Measurements from ENCODE around the gene MATN3. TPM values are rescaled to one million over a fixed set of nuclear protein-coding genes. Genes with fewer than 3 reads are reported as not detected.

MATN3 gene
- total and polyA plus RNA-seq, 4 experiments from 2014 or later, result not detected

DNA sequence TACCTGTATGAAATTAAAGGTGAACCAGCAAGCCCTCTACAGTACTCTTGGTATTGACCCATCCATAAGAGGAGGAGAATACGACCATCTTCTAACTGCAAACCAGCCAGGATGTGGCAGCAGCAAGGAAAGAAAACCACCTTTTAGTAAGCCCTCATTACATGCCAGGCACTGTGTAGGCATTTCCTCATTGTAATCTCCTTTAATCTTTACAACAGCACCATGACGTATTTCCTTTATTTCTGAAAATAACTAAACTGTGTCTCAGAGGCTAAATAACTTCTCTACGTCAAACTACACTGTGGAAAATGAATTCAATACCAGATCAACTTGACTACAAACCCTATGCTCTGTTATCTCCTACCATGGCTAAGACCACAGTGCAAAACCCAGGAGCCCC is 40.8 kb downstream of the MATN3 start:
- no peak overlapping the region for H3K4me3 Mint-ChIP-seq
- H3K36me3 Mint-ChIP-seq, result peaks cover 14 to 23% of the 10 kb centered on the region in 2 donors
- no peaks in the 10 kb centered on the region for H3K9me3 ChIP-seq (ENCODE audit: control insufficient read depth in 1 of 2, low read length in 2 of 2)
- intact Hi-C loops (cut with micrococcal nuclease), result no loop called here
- no peaks in the 10 kb centered on the region for H3K27me3 ChIP-seq (ENCODE audit: insufficient read depth, low read length)
- ChIA-PET POLR2A (ENCODE audit: partially characterized antibody) (no interaction called here), CTCF (ENCODE audit: partially characterized antibody) (no interaction called here)
- peak; percentile 9 to 54 (median 46) for DNase-seq
- no peak overlapping the region for H3K27ac ChIP-seq (ENCODE audit: low read depth, low read length)
- peaks cover 0 to 12% (median 4%) of the 10 kb centered on the region in 4 donors for H3K4me1 Mint-ChIP-seq
- H3K27me3 Mint-ChIP-seq, result no peaks in the 10 kb centered on the region
- no peaks in the 10 kb centered on the region for H3K36me3 ChIP-seq (ENCODE audit: insufficient read depth, low read length)
- H3K4me1 ChIP-seq (ENCODE audit: insufficient read depth, low read length), result peaks cover 7% of the 10 kb centered on the region
- H3K4me3 ChIP-seq (ENCODE audit: low read length in 2 of 2), result no peak overlapping the region
- H3K9me3 Mint-ChIP-seq, result no peaks in the 10 kb centered on the region
- peak overlapping the region; percentile 20 to 82 (median 65) for H3K27ac Mint-ChIP-seq

DNA sequence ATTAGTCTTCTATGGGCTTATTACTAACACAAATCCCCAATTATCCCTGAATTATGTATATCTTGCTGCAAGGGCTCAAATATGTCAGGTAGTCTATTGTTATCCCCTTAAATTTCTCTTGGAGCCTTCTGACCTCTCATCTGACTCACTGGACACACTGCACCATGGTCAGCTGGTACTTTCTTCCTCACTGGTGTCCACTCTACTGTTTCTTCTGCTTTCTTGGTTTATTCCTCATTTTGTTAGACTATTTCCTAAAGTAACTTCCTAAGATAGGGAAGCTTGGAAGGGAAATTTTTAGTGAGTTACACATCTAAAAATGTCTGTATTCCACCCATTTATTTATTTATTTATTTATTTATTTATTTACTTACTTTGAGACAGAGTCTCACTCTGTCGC is 49.1 kb downstream of the MATN3 start:
- no peaks in the 10 kb centered on the region for H3K4me1 Mint-ChIP-seq
- Histone ChIP-seq H3K9me3 (ENCODE audit: control insufficient read depth in 1 of 2, low read length in 2 of 2) (no peaks in the 10 kb centered on the region), H3K27me3 (ENCODE audit: insufficient read depth, low read length) (no peaks in the 10 kb centered on the region), H3K36me3 (ENCODE audit: insufficient read depth, low read length) (no peaks in the 10 kb centered on the region), H3K27ac (ENCODE audit: low read depth, low read length) (no peak overlapping the region), H3K4me1 (ENCODE audit: insufficient read depth, low read length) (no peaks in the 10 kb centered on the region), H3K4me3 (ENCODE audit: low read length in 2 of 2) (no peak overlapping the region)
- H3K36me3 Mint-ChIP-seq, result peaks cover 11 to 26% of the 10 kb centered on the region in 2 donors
- H3K9me3 Mint-ChIP-seq, result no peaks in the 10 kb centered on the region
- ChIA-PET CTCF (ENCODE audit: partially characterized antibody) (interaction anchor here (1.7 kb wide), 1 partner anchor 52 kb away, joined by 5 read pairs; no protein-coding TSS in a partner anchor), POLR2A (ENCODE audit: partially characterized antibody) (no interaction called here)
- intact Hi-C loops (cut with micrococcal nuclease), result no loop called here
- H3K4me3 Mint-ChIP-seq, result no peak overlapping the region
- no peak overlapping the region for H3K27ac Mint-ChIP-seq
- H3K27me3 Mint-ChIP-seq, result no peaks in the 10 kb centered on the region
- no peak for DNase-seq

DNA sequence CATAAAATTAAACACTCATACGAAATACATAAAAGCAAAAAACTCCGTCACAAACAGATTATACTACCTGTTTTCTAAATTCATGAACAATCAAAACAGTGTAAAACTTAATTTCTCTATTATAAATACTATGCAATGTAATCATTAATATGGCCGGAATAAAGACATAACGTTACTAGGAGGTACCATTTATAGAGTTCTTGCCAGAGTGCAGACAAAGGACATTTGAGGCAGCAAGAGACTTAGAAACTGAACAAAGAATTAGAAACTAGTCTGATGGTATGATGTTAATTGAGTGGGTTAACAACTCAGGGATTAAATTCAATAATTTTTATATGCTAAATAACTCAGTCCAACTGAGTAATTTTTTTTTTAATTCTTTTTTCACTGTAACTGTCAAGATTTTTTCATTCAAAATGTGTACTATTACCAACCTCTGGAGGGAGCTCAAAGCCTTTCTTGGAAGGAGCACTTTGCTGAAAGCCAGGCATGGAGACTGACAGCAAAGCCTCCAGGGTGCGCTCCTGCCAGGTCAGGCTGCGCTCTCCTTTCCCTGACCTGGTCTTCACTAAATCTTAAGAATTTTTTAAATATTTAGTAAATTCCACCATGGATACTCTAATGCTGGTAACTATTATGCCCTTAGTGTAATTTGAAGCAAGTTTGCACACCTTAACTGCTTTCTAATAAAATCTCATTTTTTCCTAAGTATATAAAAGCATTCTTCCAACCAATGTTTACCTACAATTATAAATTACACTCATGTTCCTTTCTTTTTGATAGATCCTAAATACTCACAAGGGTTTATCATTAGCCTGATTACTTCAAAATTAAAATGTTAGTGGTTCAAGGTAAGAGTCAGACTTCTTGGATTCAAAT is 56.7 kb downstream of the MATN3 start:
- Histone ChIP-seq H3K27ac (ENCODE audit: low read depth, low read length) (no peak overlapping the region), H3K9me3 (ENCODE audit: control insufficient read depth in 1 of 2, low read length in 2 of 2) (no peaks in the 10 kb centered on the region), H3K27me3 (ENCODE audit: insufficient read depth, low read length) (no peaks in the 10 kb centered on the region), H3K4me3 (ENCODE audit: low read length in 2 of 2) (no peak overlapping the region), H3K4me1 (ENCODE audit: insufficient read depth, low read length) (no peaks in the 10 kb centered on the region), H3K36me3 (ENCODE audit: insufficient read depth, low read length) (no peaks in the 10 kb centered on the region)
- peak; percentile 41 to 60 (median 48) for DNase-seq
- Mint-ChIP-seq H3K36me3 (peaks cover 4 to 5% of the 10 kb centered on the region in 2 donors), H3K4me1 (no peaks in the 10 kb centered on the region), H3K9me3 (no peaks in the 10 kb centered on the region), H3K27me3 (no peaks in the 10 kb centered on the region), H3K4me3 (no peak overlapping the region), H3K27ac (no peak overlapping the region)
- intact Hi-C loops (cut with micrococcal nuclease), result loop anchor here (1.0 kb wide), 1 partner anchor 143 kb away; no protein-coding TSS in a partner anchor
- POLR2A ChIA-PET (ENCODE audit: partially characterized antibody), result no interaction called here
- CTCF ChIA-PET (ENCODE audit: partially characterized antibody), result interaction anchor here (0.6 to 2.4 kb wide), 11 partner anchors 9 to 687 kb away, joined by 3 to 11 read pairs (median 4); partner anchors contain the start of gene LAPTM4A

GRCh38 chr2:19949071-19949470 is 63.4 kb downstream of the MATN3 start:
- no peak overlapping the region for H3K4me3 ChIP-seq (ENCODE audit: low read length in 2 of 2)
- Mint-ChIP-seq H3K27me3 (no peaks in the 10 kb centered on the region), H3K9me3 (no peaks in the 10 kb centered on the region), H3K36me3 (peaks cover 17 to 28% of the 10 kb centered on the region in 2 donors), H3K27ac (no peak overlapping the region), H3K4me1 (no peaks in the 10 kb centered on the region), H3K4me3 (no peak overlapping the region)
- POLR2A ChIA-PET (ENCODE audit: partially characterized antibody), result no interaction called here
- no peak overlapping the region for H3K27ac ChIP-seq (ENCODE audit: low read depth, low read length)
- no peaks in the 10 kb centered on the region for H3K9me3 ChIP-seq (ENCODE audit: control insufficient read depth in 1 of 2, low read length in 2 of 2)
- no peaks in the 10 kb centered on the region for H3K4me1 ChIP-seq (ENCODE audit: insufficient read depth, low read length)
- CTCF ChIA-PET (ENCODE audit: partially characterized antibody), result no interaction called here
- intact Hi-C loops (cut with micrococcal nuclease), result no loop called here
- no peak for DNase-seq
- no peaks in the 10 kb centered on the region for H3K27me3 ChIP-seq (ENCODE audit: insufficient read depth, low read length)
- no peaks in the 10 kb centered on the region for H3K36me3 ChIP-seq (ENCODE audit: insufficient read depth, low read length)

GRCh38 chr2:19947184-19947940 is 65.1 kb downstream of the MATN3 start:
- no peaks in the 10 kb centered on the region for H3K9me3 Mint-ChIP-seq
- H3K9me3 ChIP-seq (ENCODE audit: control insufficient read depth in 1 of 2, low read length in 2 of 2), result no peaks in the 10 kb centered on the region
- no peak overlapping the region for H3K4me3 Mint-ChIP-seq
- H3K4me1 Mint-ChIP-seq, result no peaks in the 10 kb centered on the region
- POLR2A ChIA-PET (ENCODE audit: partially characterized antibody), result no interaction called here
- peaks cover 16 to 29% of the 10 kb centered on the region in 2 donors for H3K36me3 Mint-ChIP-seq
- intact Hi-C loops (cut with micrococcal nuclease), result no loop called here
- H3K27ac ChIP-seq (ENCODE audit: low read depth, low read length), result no peak overlapping the region
- DNase-seq, result no peak
- no peak overlapping the region for H3K27ac Mint-ChIP-seq
- no peak overlapping the region for H3K4me3 ChIP-seq (ENCODE audit: low read length in 2 of 2)
- CTCF ChIA-PET (ENCODE audit: partially characterized antibody), result interaction anchor here (1.1 to 1.2 kb wide), 2 partner anchors 9 to 32 kb away, joined by 3 to 11 read pairs; no protein-coding TSS in a partner anchor
- H3K36me3 ChIP-seq (ENCODE audit: insufficient read depth, low read length), result no peaks in the 10 kb centered on the region
- no peaks in the 10 kb centered on the region for H3K27me3 Mint-ChIP-seq
- no peaks in the 10 kb centered on the region for H3K4me1 ChIP-seq (ENCODE audit: insufficient read depth, low read length)
- no peaks in the 10 kb centered on the region for H3K27me3 ChIP-seq (ENCODE audit: insufficient read depth, low read length)

- no peaks in the 10 kb centered on the region for H3K27me3 Mint-ChIP-seq
Measured at GRCh38 chr2:19944205-19944845, 68.1 kb downstream of the MATN3 start.

DNA sequence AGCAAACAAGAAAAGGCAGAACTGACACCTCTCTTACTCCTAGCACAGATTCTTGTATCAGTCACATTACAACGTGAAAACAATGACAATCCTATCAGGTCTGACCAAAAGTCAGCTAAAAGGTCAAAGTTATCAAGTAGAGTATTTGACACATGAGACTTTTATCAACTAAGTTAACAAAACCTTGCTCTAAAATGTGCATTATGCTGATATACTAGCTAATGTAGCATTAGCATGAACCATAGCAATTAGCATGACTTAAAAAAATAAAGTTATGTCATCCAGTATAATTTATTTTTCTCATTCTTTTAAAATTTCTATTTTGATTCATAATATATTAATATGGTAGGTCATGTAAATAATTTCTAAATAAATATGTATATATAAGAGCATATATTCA is 69.3 kb downstream of the MATN3 start:
- Mint-ChIP-seq H3K27me3 (no peaks in the 10 kb centered on the region), H3K27ac (no peak overlapping the region), H3K36me3 (peaks cover 20 to 25% of the 10 kb centered on the region in 2 donors), H3K4me1 (no peaks in the 10 kb centered on the region), H3K9me3 (no peaks in the 10 kb centered on the region), H3K4me3 (no peak overlapping the region)
- Histone ChIP-seq H3K4me1 (ENCODE audit: insufficient read depth, low read length) (no peaks in the 10 kb centered on the region), H3K36me3 (ENCODE audit: insufficient read depth, low read length) (no peaks in the 10 kb centered on the region), H3K9me3 (ENCODE audit: control insufficient read depth in 1 of 2, low read length in 2 of 2) (no peaks in the 10 kb centered on the region), H3K27ac (ENCODE audit: low read depth, low read length) (no peak overlapping the region), H3K4me3 (ENCODE audit: low read length in 2 of 2) (no peak overlapping the region), H3K27me3 (ENCODE audit: insufficient read depth, low read length) (no peaks in the 10 kb centered on the region)
- POLR2A ChIA-PET (ENCODE audit: partially characterized antibody), result no interaction called here
- no peak for DNase-seq
- intact Hi-C loops (cut with micrococcal nuclease), result no loop called here
- CTCF ChIA-PET (ENCODE audit: partially characterized antibody), result interaction anchor here (0.8 kb wide), 1 partner anchor 105 kb away, joined by 3 read pairs; no protein-coding TSS in a partner anchor

More at GRCh38 chr2:19944205-19944845, 68.1 kb downstream of the MATN3 start:
- Mint-ChIP-seq H3K4me3 (no peak overlapping the region), H3K9me3 (no peaks in the 10 kb centered on the region), H3K36me3 (peaks cover 17 to 30% of the 10 kb centered on the region in 2 donors), H3K27ac (no peak overlapping the region), H3K4me1 (no peaks in the 10 kb centered on the region)
- no peaks in the 10 kb centered on the region for H3K27me3 ChIP-seq (ENCODE audit: insufficient read depth, low read length)
- H3K4me1 ChIP-seq (ENCODE audit: insufficient read depth, low read length), result no peaks in the 10 kb centered on the region
- POLR2A ChIA-PET (ENCODE audit: partially characterized antibody), result no interaction called here
- CTCF ChIA-PET (ENCODE audit: partially characterized antibody), result no interaction called here
- no peak for DNase-seq
- H3K36me3 ChIP-seq (ENCODE audit: insufficient read depth, low read length), result no peaks in the 10 kb centered on the region
- H3K9me3 ChIP-seq (ENCODE audit: control insufficient read depth in 1 of 2, low read length in 2 of 2), result no peaks in the 10 kb centered on the region
- H3K4me3 ChIP-seq (ENCODE audit: low read length in 2 of 2), result no peak overlapping the region
- intact Hi-C loops (cut with micrococcal nuclease), result no loop called here
- no peak overlapping the region for H3K27ac ChIP-seq (ENCODE audit: low read depth, low read length)

Data from CD4-positive, alpha-beta memory T cell (primary cell).